GM19025 (cell line): Measurements from ENCODE around the gene AGAP1.

Experiments used
- ATAC-seq: cut with Tn5 transposase; IDR thresholded peaks from one replicate; pipeline ENCODE4 v1.9.1; 2021; ENCODE audit warnings: mild to moderate bottlenecking, low read depth, moderate library complexity; ENCODE audit not compliant: unreplicated experiment

The AGAP1 gene

GRCh38 chr2:236164925-236165841, 671.3 kb downstream of the AGAP1 start:
- no peak for ATAC-seq

GRCh38 chr2:236165842-236166795, 672.3 kb downstream of the AGAP1 start:
- no peak for ATAC-seq

GRCh38 chr2:236166796-236167296, 673.0 kb downstream of the AGAP1 start:
- ATAC-seq: no peak

GRCh38 chr2:236167297-236168109, 673.7 kb downstream of the AGAP1 start:
- ATAC-seq: no peak

GRCh38 chr2:236168110-236169080, 674.6 kb downstream of the AGAP1 start, which contains the start of gene GBX2:
Gene GBX2, minus strand, starts transcription at chr2:236168386. Its CDS starts 415 bp downstream, at chr2:236167971.
- ATAC-seq: no peak

GRCh38 chr2:236169151-236169721, 675.4 kb downstream of the AGAP1 start:
- no peak for ATAC-seq

- no peak for ATAC-seq
Measured at GRCh38 chr2:236169741-236170589, 676.1 kb downstream of the AGAP1 start.

- ATAC-seq: no peak
Measured at GRCh38 chr2:236170590-236171165, 676.8 kb downstream of the AGAP1 start.

- no peak for ATAC-seq
Measured at GRCh38 chr2:236171181-236171679, 677.4 kb downstream of the AGAP1 start.

- ATAC-seq: no peak
Measured at GRCh38 chr2:236171680-236172254, 677.9 kb downstream of the AGAP1 start.

GRCh38 chr2:236172255-236173035, 678.6 kb downstream of the AGAP1 start:
- ATAC-seq: no peak

GRCh38 chr2:236173036-236173728, 679.3 kb downstream of the AGAP1 start:
- ATAC-seq: no peak

- ATAC-seq: no peak
Measured at GRCh38 chr2:236173729-236174607, 680.1 kb downstream of the AGAP1 start.

GRCh38 chr2:236175548-236176150, 681.8 kb downstream of the AGAP1 start:
- no peak for ATAC-seq
